ENCODE data around the gene TMBIM1.
"Not testable (repeated sequence)": the region's sequence is repeated elsewhere in the genome, so short reads cannot be mapped to it uniquely, and the experiment has no call there.

The TMBIM1 gene

GRCh38 chr2:218326315-218326714 is 34.0 kb upstream of the TMBIM1 start:
- in situ Hi-C loops (cut with HindIII; ENCODE audit: low pct_unique_long_range_greater_than_20kb, low sequenced_read_pairs): no loop called here
- TF ChIP-seq JUND (IDR thresholded peaks at IDR 0.05; ENCODE audit: low read depth): no peak
- DNase-seq (ENCODE audit: low read depth in 1 of 2, low spot score in 1 of 2): no peak

GRCh38 chr2:218325566-218326160 is 33.4 kb upstream of the TMBIM1 start:
- DNase-seq (ENCODE audit: low read depth in 1 of 2, low spot score in 1 of 2): no peak
- in situ Hi-C loops (cut with HindIII; ENCODE audit: low pct_unique_long_range_greater_than_20kb, low sequenced_read_pairs): no loop called here
- no peak for TF ChIP-seq JUND (IDR thresholded peaks at IDR 0.05; ENCODE audit: low read depth)

- peak in 1 of 2 experiments; percentile 42 for DNase-seq (ENCODE audit: low read depth in 1 of 2, low spot score in 1 of 2)
- in situ Hi-C loops (cut with HindIII; ENCODE audit: low pct_unique_long_range_greater_than_20kb, low sequenced_read_pairs): no loop called here
- no peak for TF ChIP-seq JUND (IDR thresholded peaks at IDR 0.05; ENCODE audit: low read depth)
These were observed 31.5 kb upstream of the TMBIM1 start for GRCh38 chr2:218323526-218324472.

- peak; percentile 56 to 86 for DNase-seq (ENCODE audit: low read depth in 1 of 2, low spot score in 1 of 2)
- TF ChIP-seq JUND (IDR thresholded peaks at IDR 0.05; ENCODE audit: low read depth): no peak
- in situ Hi-C loops (cut with HindIII; ENCODE audit: low pct_unique_long_range_greater_than_20kb, low sequenced_read_pairs): no loop called here
These were observed 30.6 kb upstream of the TMBIM1 start for GRCh38 chr2:218322768-218323525.

GRCh38 chr2:218320704-218321336 is 28.5 kb upstream of the TMBIM1 start:
- TF ChIP-seq JUND (IDR thresholded peaks at IDR 0.05; ENCODE audit: low read depth): no peak
- in situ Hi-C loops (cut with HindIII; ENCODE audit: low pct_unique_long_range_greater_than_20kb, low sequenced_read_pairs): no loop called here
- DNase-seq (ENCODE audit: low read depth in 1 of 2, low spot score in 1 of 2): no peak

- no peak for TF ChIP-seq JUND (IDR thresholded peaks at IDR 0.05; ENCODE audit: low read depth)
- in situ Hi-C loops (cut with HindIII; ENCODE audit: low pct_unique_long_range_greater_than_20kb, low sequenced_read_pairs): no loop called here
- DNase-seq (ENCODE audit: low read depth in 1 of 2, low spot score in 1 of 2): no peak
These were observed 27.6 kb upstream of the TMBIM1 start for GRCh38 chr2:218319813-218320365.

- TF ChIP-seq JUND (IDR thresholded peaks at IDR 0.05; ENCODE audit: low read depth): no peak
- in situ Hi-C loops (cut with HindIII; ENCODE audit: low pct_unique_long_range_greater_than_20kb, low sequenced_read_pairs): no loop called here
- no peak for DNase-seq (ENCODE audit: low read depth in 1 of 2, low spot score in 1 of 2)
These were observed 25.9 kb upstream of the TMBIM1 start for GRCh38 chr2:218318241-218318640.

- no peak for TF ChIP-seq JUND (IDR thresholded peaks at IDR 0.05; ENCODE audit: low read depth)
- in situ Hi-C loops (cut with HindIII; ENCODE audit: low pct_unique_long_range_greater_than_20kb, low sequenced_read_pairs): no loop called here
- no peak for DNase-seq (ENCODE audit: low read depth in 1 of 2, low spot score in 1 of 2)
These were observed 25.5 kb upstream of the TMBIM1 start for GRCh38 chr2:218317835-218318234.

GRCh38 chr2:218317303-218317630 is 25.0 kb upstream of the TMBIM1 start:
- no peak for TF ChIP-seq JUND (IDR thresholded peaks at IDR 0.05; ENCODE audit: low read depth)
- no peak for DNase-seq (ENCODE audit: low read depth in 1 of 2, low spot score in 1 of 2)
- in situ Hi-C loops (cut with HindIII; ENCODE audit: low pct_unique_long_range_greater_than_20kb, low sequenced_read_pairs): no loop called here

GRCh38 chr2:218315397-218315796 is 23.1 kb upstream of the TMBIM1 start:
- in situ Hi-C loops (cut with HindIII; ENCODE audit: low pct_unique_long_range_greater_than_20kb, low sequenced_read_pairs): no loop called here
- TF ChIP-seq JUND (IDR thresholded peaks at IDR 0.05; ENCODE audit: low read depth): no peak
- no peak for DNase-seq (ENCODE audit: low read depth in 1 of 2, low spot score in 1 of 2)

- in situ Hi-C loops (cut with HindIII; ENCODE audit: low pct_unique_long_range_greater_than_20kb, low sequenced_read_pairs); DNase-seq (ENCODE audit: low read depth in 1 of 2, low spot score in 1 of 2): not testable (repeated sequence)
These were observed 22.5 kb upstream of the TMBIM1 start for GRCh38 chr2:218314764-218315163.

- no peak for DNase-seq (ENCODE audit: low read depth in 1 of 2, low spot score in 1 of 2)
- in situ Hi-C loops (cut with HindIII; ENCODE audit: low pct_unique_long_range_greater_than_20kb, low sequenced_read_pairs): no loop called here
These were observed 21.1 kb upstream of the TMBIM1 start for GRCh38 chr2:218313356-218313755.

More at GRCh38 chr2:218313356-218313755, 21.1 kb upstream of the TMBIM1 start:
- TF ChIP-seq JUND (IDR thresholded peaks at IDR 0.05; ENCODE audit: low read depth): no peak

All from T47D (cell line).